ENCODE results near the gene GRAP.

Gene GRAP

DNA sequence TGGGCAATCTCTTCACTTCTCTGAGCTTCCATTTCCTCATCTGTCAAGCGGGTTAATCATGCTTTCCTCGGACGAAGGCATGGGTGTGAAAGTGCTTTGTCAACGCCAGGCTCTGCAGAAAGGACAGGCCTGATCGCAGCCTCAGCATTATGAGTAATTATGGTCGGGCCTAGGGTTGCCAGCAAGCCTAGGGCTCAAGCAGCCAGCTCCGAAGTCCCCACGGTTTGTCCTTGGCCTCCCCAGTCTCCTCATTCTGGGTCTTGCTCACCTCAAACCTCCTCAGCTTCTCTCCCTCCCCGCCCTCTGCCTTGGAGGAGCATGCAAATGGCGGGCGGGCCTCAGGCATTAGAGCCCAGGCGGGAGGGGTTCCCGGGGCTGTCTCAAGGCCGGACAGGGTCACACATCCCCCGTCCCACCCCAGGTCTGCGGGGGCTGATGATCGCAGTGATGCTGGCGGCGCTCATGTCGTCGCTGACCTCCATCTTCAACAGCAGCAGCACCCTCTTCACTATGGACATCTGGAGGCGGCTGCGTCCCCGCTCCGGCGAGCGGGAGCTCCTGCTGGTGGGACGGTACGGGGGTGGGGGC is 32.0 kb downstream of the GRAP start:
- Histone ChIP-seq H3K27ac (no peak overlapping the region), H3K9me3 (no peaks in the 10 kb centered on the region)

DNA sequence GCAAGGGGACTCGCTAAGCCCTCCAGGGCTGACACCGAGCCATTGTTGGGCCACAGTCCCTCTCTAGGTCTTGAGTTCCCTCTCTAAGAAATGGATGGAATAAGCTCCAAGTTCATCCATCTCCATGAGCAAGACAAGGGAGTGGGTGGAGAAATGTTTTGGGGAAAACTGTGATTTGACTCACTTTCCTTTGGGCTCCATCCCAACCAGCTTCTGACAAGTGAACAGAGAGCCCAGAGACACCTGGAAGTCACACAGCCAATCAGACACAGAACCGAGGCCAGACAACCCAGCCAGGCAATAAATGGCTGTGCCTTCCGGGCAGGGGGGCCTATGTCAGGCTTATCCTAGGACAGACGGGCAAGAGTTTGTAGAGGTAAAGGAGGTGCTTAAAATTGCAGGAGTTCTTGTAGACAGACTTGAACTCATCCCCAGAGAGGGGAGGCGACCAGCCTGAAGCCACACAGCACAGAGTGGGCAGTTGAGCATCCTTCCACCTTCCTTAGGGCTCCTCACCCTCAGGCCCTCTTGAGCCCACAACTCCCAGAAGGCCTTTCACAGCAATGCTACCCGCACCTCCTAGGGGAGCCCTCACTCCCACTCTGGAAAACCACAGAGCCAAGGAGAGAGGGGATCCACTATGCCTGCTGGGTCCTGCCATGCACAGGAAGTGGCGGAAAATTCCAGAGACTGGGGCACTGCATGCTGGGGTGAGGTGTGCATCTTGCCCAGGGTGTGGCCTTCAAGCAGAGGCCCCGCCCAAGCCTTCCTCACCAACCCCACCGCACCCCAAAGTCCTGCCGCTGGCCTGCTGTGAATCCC is 32.7 kb downstream of the GRAP start:
- no peaks in the 10 kb centered on the region for H3K4me1 ChIP-seq (ENCODE audit: control insufficient read depth in 1 of 2, insufficient read depth in 1 of 2, low read depth in 1 of 2, low read length in 1 of 2)
- H3K27me3 ChIP-seq, result no peaks in the 10 kb centered on the region
- no peaks in the 10 kb centered on the region for H3K36me3 ChIP-seq
- no peak overlapping the region for H3K4me3 ChIP-seq (ENCODE audit: low read depth in 1 of 2, low read length in 1 of 2)
- no peaks in the 10 kb centered on the region for H3K9me3 ChIP-seq
- TF ChIP-seq, protein P1, sequence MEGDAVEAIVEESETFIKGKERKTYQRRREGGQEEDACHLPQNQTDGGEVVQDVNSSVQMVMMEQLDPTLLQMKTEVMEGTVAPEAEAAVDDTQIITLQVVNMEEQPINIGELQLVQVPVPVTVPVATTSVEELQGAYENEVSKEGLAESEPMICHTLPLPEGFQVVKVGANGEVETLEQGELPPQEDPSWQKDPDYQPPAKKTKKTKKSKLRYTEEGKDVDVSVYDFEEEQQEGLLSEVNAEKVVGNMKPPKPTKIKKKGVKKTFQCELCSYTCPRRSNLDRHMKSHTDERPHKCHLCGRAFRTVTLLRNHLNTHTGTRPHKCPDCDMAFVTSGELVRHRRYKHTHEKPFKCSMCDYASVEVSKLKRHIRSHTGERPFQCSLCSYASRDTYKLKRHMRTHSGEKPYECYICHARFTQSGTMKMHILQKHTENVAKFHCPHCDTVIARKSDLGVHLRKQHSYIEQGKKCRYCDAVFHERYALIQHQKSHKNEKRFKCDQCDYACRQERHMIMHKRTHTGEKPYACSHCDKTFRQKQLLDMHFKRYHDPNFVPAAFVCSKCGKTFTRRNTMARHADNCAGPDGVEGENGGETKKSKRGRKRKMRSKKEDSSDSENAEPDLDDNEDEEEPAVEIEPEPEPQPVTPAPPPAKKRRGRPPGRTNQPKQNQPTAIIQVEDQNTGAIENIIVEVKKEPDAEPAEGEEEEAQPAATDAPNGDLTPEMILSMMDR (IDR thresholded peaks at IDR 0.05), result no peak
- no peak overlapping the region for H3K27ac ChIP-seq

More for the DNA sequence above, 32.0 kb downstream of the GRAP start:
- Histone ChIP-seq H3K4me3 (ENCODE audit: low read depth in 1 of 2, low read length in 1 of 2) (no peak overlapping the region), H3K36me3 (no peaks in the 10 kb centered on the region), H3K27me3 (no peaks in the 10 kb centered on the region), H3K4me1 (ENCODE audit: control insufficient read depth in 1 of 2, insufficient read depth in 1 of 2, low read depth in 1 of 2, low read length in 1 of 2) (no peaks in the 10 kb centered on the region)
- TF ChIP-seq, protein P1 (IDR thresholded peaks at IDR 0.05), result no peak

DNA sequence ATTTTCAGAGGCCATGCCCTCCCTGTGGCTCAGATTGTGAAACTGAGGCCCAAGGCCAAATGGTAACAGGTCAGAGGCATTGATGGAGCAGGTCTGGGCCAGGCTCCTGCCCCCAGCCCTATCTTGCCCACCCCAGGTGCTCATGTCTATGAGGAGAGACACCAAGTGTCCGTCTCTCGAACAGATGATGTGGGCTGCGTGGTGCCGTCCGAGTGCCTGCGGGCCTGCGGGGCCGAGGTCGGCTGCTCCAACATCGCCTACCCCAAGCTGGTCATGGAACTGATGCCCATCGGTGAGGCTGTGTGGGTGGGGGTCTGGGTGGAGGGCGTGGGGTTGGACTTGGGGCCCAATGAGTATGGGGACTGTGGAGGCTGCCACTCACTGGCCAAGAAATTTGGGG is 33.5 kb downstream of the GRAP start:
- H3K36me3 ChIP-seq, result no peaks in the 10 kb centered on the region
- H3K27me3 ChIP-seq, result no peaks in the 10 kb centered on the region
- no peak overlapping the region for H3K27ac ChIP-seq
- TF ChIP-seq, protein P1 (IDR thresholded peaks at IDR 0.05), result no peak
- H3K4me3 ChIP-seq (ENCODE audit: low read depth in 1 of 2, low read length in 1 of 2), result no peak overlapping the region
- no peaks in the 10 kb centered on the region for H3K4me1 ChIP-seq (ENCODE audit: control insufficient read depth in 1 of 2, insufficient read depth in 1 of 2, low read depth in 1 of 2, low read length in 1 of 2)
- H3K9me3 ChIP-seq, result no peaks in the 10 kb centered on the region

DNA sequence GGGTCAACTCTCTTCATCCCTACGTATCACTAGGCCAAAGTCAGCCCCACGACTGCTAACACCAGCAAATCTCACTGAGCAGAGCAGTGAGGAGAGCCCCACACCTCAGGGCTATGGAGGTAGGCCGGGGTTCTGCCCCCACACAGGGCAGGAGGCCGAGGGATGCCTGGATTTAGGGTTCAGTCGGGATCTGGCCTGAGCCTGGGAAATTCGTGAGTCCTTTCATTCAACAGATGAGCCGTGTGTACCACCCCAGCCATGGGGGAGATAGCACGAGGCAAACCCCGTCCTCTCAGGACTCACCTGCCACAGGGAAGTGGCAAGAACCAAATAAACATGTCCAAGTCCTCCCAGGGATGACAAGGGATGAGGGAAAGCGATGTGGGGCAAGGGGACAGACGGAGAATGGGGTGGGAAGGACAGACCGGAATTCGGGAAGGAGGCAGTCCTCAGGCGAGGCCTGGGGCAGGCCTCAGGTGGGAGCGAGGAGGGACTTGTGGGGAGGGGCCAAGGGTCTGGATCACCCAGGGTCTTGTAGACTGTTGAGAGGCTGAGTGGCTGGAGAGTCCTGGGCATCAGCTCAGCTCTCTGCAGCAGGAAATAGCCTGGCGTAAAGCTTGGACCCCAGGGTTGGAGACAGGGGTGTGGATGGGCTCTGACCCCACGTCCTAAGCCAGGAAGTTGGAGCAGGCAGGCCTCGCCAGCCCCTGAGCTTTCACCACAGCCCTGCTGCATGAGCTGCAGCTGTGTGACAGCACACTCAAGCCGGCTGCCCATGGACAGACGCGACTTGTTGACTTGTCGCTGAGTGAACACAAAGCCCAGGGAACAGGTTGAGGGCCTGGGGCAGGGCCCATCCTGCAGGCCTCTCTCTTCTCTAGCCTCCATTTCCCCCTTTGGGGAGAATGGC is 34.3 kb downstream of the GRAP start:
- TF ChIP-seq, protein P1 (IDR thresholded peaks at IDR 0.05), result no peak
- no peak overlapping the region for H3K4me3 ChIP-seq (ENCODE audit: low read depth in 1 of 2, low read length in 1 of 2)
- no peaks in the 10 kb centered on the region for H3K36me3 ChIP-seq
- H3K27ac ChIP-seq, result no peak overlapping the region
- H3K4me1 ChIP-seq (ENCODE audit: control insufficient read depth in 1 of 2, insufficient read depth in 1 of 2, low read depth in 1 of 2, low read length in 1 of 2), result no peaks in the 10 kb centered on the region
- no peaks in the 10 kb centered on the region for H3K9me3 ChIP-seq
- H3K27me3 ChIP-seq, result peaks cover 4% of the 10 kb centered on the region

DNA sequence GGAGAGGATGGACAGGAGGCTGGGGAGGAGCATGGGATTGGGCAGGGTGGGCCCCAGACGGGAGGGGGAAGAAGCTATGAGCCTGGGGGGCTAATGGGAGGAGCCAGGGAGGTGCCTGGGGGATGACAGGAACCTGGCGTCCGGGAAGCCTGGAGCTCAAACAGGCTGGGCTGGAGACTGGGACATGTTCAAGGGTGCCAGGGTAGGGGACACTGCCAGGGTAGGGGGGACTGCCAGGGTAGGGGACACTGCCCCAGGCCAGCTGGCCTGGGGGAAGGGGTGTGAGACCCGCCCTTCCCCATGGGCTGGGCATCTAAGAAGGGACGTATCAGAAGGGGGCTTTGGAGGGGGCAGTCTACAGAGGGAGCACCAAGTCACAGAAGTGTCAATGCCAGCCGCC is 35.2 kb downstream of the GRAP start:
- Histone ChIP-seq H3K4me1 (ENCODE audit: control insufficient read depth in 1 of 2, insufficient read depth in 1 of 2, low read depth in 1 of 2, low read length in 1 of 2) (no peaks in the 10 kb centered on the region), H3K27ac (no peak overlapping the region), H3K9me3 (no peaks in the 10 kb centered on the region), H3K4me3 (ENCODE audit: low read depth in 1 of 2, low read length in 1 of 2) (no peak overlapping the region), H3K36me3 (no peaks in the 10 kb centered on the region), H3K27me3 (peaks cover 9% of the 10 kb centered on the region)
- TF ChIP-seq, protein P1 (IDR thresholded peaks at IDR 0.05), result no peak
